Neutrophil (primary cell): ENCODE data around the gene STIM2.
"Not testable (repeated sequence)": the region's sequence is repeated elsewhere in the genome, so short reads cannot be mapped to it uniquely, and the experiment has no call there.

ENCODE experiments used
- H3K27ac ChIP-seq: fragments of 200-600 bp; sonication (generic); 2 replicates; pipeline ENCODE4 v1.5.1; 2016; ENCODE audit warnings: mild to moderate bottlenecking, moderate library complexity
- H3K27me3 ChIP-seq: fragments of 200-600 bp; sonication (generic); 2 replicates; pipeline ENCODE4 v1.6.0; 2016; ENCODE audit warnings: mild to moderate bottlenecking
- H3K36me3 ChIP-seq: fragments of 200-600 bp; sonication (generic); 2 replicates; pipeline ENCODE4 v1.5.1; 2017
- H3K4me1 ChIP-seq, 2 experiments: fragments of 200-600 bp in 1 of 2; sonication (generic) in 1 of 2; 1 replicate in 1 of 2; 2 replicates in 1 of 2; pipeline versions ENCODE4 v1.5.1 to v1.6.1; 2013 to 2016; ENCODE audit warnings: low read depth in 1 of 2, low read length in 1 of 2, mild to moderate bottlenecking in 1 of 2, moderate library complexity in 1 of 2; ENCODE audit not compliant: control insufficient read depth in 1 of 2, insufficient read depth in 1 of 2
- H3K4me3 ChIP-seq, 2 experiments: fragments of 200-600 bp in 1 of 2; sonication (generic) in 1 of 2; 1 replicate in 1 of 2; 2 replicates in 1 of 2; pipeline ENCODE4 v1.5.1; 2013 to 2016; ENCODE audit warnings: low read depth in 1 of 2, low read length in 1 of 2, mild to moderate bottlenecking in 1 of 2, moderate library complexity in 1 of 2
- H3K9me3 ChIP-seq: fragments of 200-600 bp; sonication (generic); 2 replicates; pipeline ENCODE4 v1.5.1; 2016
- TF ChIP-seq, protein P1 (sequence below): fragments of 200-600 bp; sonication (generic); IDR thresholded peaks from 2 replicates; pipeline ENCODE4 v1.5.1; 2016; ENCODE audit warnings: antibody characterized with exemption

The STIM2 gene

DNA sequence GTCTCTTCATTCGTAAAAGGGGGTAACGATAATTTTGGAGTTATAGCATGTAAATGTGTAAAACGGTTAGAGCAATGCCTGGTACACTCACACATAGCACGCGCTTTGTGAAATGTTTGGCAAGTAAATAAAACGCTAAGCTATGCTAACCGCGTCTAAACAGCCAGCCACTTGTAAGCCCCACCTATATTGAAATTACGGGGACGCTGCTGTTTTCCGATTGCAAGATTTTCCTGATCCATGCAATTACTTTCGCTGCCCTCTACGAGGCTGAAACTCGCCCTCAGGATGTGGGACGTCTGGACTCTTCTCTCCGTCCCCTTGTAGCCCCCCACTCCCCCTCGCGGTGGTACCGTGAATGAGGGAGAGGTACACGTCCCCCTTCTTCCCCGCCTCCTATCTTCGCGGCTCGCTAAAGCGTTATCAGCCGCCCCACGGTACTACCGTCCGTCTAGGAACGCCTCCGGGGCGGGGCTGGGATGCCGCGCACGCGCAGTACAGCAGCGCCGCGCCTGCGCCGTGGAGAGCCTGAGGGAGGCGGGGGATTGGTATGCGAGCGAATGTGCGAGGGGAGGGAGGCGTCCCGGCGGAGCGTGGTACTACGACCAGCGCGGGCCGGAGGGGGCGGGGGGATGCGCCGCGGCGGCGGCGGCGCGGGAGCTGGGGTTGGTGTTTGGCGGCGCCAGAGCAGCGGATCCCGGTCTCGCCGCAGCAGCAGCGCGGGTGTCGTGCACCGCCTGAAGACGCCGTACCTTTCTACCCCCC is at the start of gene STIM2:
Gene STIM2 (plus strand): TSS at position 685 of the 765 bp plus-strand sequence.
- Histone ChIP-seq H3K4me1 (peaks cover 53 to 63% of the 10 kb centered on the region in 2 experiments), H3K4me3 (peak within 1 kb of the TSS; percentile 71 to 73), H3K27me3 (peaks cover 7% of the 10 kb centered on the region), H3K36me3 (no peaks in the 10 kb centered on the region), H3K9me3 (no peaks in the 10 kb centered on the region), H3K27ac (peak within 1 kb of the TSS; percentile 92)
- TF ChIP-seq, protein P1, sequence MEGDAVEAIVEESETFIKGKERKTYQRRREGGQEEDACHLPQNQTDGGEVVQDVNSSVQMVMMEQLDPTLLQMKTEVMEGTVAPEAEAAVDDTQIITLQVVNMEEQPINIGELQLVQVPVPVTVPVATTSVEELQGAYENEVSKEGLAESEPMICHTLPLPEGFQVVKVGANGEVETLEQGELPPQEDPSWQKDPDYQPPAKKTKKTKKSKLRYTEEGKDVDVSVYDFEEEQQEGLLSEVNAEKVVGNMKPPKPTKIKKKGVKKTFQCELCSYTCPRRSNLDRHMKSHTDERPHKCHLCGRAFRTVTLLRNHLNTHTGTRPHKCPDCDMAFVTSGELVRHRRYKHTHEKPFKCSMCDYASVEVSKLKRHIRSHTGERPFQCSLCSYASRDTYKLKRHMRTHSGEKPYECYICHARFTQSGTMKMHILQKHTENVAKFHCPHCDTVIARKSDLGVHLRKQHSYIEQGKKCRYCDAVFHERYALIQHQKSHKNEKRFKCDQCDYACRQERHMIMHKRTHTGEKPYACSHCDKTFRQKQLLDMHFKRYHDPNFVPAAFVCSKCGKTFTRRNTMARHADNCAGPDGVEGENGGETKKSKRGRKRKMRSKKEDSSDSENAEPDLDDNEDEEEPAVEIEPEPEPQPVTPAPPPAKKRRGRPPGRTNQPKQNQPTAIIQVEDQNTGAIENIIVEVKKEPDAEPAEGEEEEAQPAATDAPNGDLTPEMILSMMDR = peak; percentile 89

DNA sequence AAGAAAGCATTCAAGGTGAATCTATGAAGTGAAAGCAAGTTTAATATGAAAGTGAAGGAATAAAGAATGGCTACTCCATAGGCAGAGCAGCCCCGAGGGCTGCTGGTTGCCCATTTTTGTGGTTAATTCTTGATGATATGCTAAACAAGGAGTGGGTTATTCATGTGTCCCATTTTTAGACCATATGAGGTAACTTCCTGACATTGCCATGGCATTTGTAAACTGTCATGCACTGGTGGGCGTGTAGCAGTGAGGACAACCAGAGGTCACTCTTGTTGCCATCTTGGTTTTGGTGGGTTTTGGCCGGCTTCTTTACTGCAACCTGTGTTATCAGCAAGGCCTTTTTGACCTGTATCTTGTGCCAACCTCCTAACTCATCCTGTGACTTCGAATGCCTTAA is 49.1 kb upstream of the STIM2 start:
- not testable (repeated sequence) for H3K9me3 ChIP-seq, H3K36me3 ChIP-seq, H3K4me3 ChIP-seq, H3K27me3 ChIP-seq
- Histone ChIP-seq H3K27ac (peak overlapping the region; percentile 75), H3K4me1 (peaks cover 18 to 26% of the 10 kb centered on the region in 2 experiments)

DNA sequence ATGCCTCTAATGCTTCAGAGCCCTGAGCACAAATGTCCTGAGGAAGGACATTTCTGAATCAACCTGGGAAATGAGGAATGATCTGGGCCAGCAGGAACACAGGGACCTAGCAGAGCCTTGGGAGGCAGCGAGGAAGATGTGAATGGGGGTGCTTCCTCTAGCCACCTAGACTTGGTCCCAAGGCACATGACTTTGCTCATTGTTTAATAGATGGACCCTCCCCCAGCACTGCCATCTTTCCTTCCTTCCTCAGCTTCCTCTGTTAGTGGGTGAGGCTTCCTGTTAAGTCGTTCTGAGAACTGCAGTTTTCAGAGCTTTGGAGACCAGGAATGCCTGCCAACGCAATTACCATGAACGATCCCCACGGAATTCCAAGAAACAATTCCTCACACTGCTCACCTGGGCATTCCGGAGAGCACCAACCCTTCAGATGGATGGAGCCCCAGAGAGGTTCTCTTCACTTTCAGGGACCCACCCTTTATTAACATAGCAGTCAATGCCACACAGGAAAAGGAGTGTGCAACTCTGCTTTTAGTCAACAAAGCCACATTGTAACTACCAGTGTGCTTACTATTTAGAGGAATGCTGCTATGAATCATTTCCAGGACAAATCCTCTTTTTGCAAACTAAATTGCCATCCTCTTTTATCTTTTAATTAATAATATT is 48.5 kb upstream of the STIM2 start:
- Histone ChIP-seq H3K4me3 (peak overlapping the region in 1 of 2 experiments; percentile 11), H3K36me3 (no peaks in the 10 kb centered on the region), H3K27me3 (no peaks in the 10 kb centered on the region), H3K27ac (peak overlapping the region; percentile 75), H3K9me3 (no peaks in the 10 kb centered on the region), H3K4me1 (peaks cover 18 to 26% of the 10 kb centered on the region in 2 experiments)
- TF ChIP-seq, protein P1 = no peak

DNA sequence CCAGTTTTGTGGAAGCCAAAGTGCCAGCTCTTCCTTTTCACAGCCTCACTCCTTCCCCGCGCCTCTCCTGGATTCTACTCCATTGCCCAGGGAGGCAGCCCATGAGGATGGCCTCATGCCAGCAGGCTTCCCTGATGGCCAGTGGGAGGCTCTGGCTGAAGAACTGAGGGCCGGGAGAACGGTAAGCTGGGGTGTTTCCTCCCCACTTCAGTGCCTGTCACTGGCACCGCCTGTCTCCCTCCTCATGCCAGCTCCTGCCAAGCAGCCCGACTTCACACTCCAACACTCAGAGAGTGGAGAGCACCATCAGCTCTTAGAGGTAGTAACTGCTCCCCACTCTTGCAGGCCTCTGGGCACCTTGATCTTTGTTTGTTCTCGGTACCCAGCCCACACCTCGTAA is 46.9 kb upstream of the STIM2 start:
- Histone ChIP-seq H3K4me3 (no peak overlapping the region), H3K36me3 (no peaks in the 10 kb centered on the region), H3K9me3 (no peaks in the 10 kb centered on the region), H3K4me1 (peaks cover 18 to 26% of the 10 kb centered on the region in 2 experiments), H3K27me3 (peaks cover 2% of the 10 kb centered on the region), H3K27ac (no peak overlapping the region)
- TF ChIP-seq, protein P1 = no peak

DNA sequence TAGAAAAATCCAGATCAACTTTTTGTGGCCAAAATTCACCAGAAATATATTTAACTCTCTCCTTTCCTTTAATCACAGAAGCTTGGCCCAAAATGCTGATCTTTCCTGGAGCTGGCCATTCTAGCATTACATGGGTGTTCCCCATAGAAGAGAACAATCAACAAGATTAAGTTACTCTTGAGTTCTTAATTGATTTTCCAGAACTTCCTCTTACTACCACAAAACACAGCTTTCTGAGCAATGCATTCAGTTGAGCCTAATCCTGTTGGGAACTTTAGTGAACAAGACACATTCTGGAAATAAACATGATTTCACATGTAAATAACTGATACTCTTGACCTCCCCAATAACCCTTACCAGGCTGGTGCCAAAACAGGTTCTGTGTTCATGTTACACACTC is 45.4 kb upstream of the STIM2 start:
- H3K36me3 ChIP-seq = no peaks in the 10 kb centered on the region
- peaks cover 18 to 26% of the 10 kb centered on the region in 2 experiments for H3K4me1 ChIP-seq
- H3K9me3 ChIP-seq = no peaks in the 10 kb centered on the region

More for the DNA sequence above, 45.4 kb upstream of the STIM2 start:
- TF ChIP-seq, protein P1 = no peak
- H3K27ac ChIP-seq = no peak overlapping the region
- no peak overlapping the region for H3K4me3 ChIP-seq
- H3K27me3 ChIP-seq = peaks cover 8% of the 10 kb centered on the region
